ENCODE measurements around the gene MED13L. TPM values are rescaled to one million over a fixed set of nuclear protein-coding genes. Genes with fewer than 3 reads are reported as not detected.

Gene MED13L
- total RNA-seq, 6 experiments from 2014 or later: 29.0 to 52.0 (median 38.1) TPM

DNA sequence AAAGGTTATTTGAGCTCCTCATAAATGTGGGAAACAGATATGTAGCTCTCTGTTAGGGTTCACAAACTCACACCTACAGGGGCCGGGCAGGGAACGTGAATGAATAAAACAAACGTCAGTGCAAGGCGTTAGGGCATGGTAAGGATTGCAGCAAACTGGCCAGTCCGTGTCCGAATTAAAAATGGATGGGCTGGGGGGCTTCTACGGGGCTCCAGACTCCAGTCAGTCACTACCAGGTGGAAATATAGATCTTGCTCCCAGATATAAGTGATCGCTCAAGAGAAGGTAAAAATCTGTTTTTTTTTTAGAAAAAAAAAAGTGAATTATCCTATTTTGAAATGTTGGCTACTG lies 333.1 kb downstream of the MED13L start:
- Histone ChIP-seq H3K36me3 (no peaks in the 10 kb centered on the region), H3K27ac (peak overlapping the region in 1 of 3 donors; percentile 90), H3K4me3 (no peak overlapping the region), H3K4me1 (peaks cover 0 to 32% (median 3%) of the 10 kb centered on the region in 4 donors), H3K9me3 (no peaks in the 10 kb centered on the region), H3K27me3 (no peaks in the 10 kb centered on the region)
- intact Hi-C loops (cut with DNase I): no loop called here
- TF ChIP-seq POLR2A (IDR thresholded peaks at IDR 0.05): no peak
- TF ChIP-seq, protein P1, sequence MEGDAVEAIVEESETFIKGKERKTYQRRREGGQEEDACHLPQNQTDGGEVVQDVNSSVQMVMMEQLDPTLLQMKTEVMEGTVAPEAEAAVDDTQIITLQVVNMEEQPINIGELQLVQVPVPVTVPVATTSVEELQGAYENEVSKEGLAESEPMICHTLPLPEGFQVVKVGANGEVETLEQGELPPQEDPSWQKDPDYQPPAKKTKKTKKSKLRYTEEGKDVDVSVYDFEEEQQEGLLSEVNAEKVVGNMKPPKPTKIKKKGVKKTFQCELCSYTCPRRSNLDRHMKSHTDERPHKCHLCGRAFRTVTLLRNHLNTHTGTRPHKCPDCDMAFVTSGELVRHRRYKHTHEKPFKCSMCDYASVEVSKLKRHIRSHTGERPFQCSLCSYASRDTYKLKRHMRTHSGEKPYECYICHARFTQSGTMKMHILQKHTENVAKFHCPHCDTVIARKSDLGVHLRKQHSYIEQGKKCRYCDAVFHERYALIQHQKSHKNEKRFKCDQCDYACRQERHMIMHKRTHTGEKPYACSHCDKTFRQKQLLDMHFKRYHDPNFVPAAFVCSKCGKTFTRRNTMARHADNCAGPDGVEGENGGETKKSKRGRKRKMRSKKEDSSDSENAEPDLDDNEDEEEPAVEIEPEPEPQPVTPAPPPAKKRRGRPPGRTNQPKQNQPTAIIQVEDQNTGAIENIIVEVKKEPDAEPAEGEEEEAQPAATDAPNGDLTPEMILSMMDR (IDR thresholded peaks at IDR 0.05): no peak
- WGBS (ENCODE audit: insufficient coverage, low coverage, low lambda C conversion rate, missing lambda C conversion rate): 94% methylated on average over 8 of the region's 8 CpGs
- DNase-seq (no peak), ATAC-seq (no peak)

DNA sequence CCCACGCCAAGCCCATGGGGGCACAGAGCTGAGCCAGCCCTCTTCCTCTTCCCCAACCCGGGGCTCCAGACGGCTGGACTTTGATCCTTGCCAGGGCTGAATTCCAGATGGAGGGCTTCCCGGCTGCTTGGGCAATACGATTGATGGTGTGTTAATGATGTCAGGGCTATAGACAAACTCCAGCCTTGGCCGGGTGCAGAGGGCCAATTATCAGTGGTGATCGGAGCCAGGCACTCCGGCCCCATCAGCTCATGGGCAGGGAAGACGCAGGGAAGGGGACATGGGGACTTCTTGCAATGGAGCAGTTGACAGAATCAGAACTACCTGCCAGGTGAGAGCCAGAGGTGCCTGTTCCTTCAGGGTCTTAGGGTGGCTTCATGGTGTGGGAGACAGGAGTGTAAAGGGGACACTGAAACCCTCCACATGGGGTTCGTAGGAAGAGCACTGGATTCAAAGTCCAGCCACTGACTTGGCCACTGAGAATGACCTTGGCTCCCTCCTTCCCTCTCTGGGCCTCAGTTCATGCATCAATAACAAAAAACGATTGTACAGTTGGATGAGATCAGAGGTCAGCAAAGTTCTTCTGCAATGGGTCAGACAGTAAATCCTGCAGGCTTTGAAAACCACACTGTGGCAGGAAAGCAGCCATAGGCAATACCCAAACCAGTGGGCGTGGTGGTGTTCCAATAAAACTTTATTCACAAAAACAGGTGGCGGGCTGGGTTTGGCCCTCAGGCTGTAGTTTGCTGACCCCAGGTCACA lies 333.7 kb downstream of the MED13L start:
- Histone ChIP-seq H3K4me1 (peaks cover 0 to 32% (median 3%) of the 10 kb centered on the region in 4 donors), H3K9me3 (no peaks in the 10 kb centered on the region), H3K27ac (peak overlapping the region in 1 of 3 donors; percentile 90), H3K27me3 (no peaks in the 10 kb centered on the region), H3K36me3 (no peaks in the 10 kb centered on the region), H3K4me3 (no peak overlapping the region)
- ATAC-seq (peak; percentile 82 to 88 (median 85)), DNase-seq (peak; percentile 81 to 90 (median 89))
- 42% methylated on average over 9 of the region's 13 CpGs for WGBS (ENCODE audit: insufficient coverage, low coverage, low lambda C conversion rate, missing lambda C conversion rate)
- TF ChIP-seq, protein P1 (IDR thresholded peaks at IDR 0.05): no peak
- TF ChIP-seq POLR2A (IDR thresholded peaks at IDR 0.05): no peak
- intact Hi-C loops (cut with DNase I): no loop called here

DNA sequence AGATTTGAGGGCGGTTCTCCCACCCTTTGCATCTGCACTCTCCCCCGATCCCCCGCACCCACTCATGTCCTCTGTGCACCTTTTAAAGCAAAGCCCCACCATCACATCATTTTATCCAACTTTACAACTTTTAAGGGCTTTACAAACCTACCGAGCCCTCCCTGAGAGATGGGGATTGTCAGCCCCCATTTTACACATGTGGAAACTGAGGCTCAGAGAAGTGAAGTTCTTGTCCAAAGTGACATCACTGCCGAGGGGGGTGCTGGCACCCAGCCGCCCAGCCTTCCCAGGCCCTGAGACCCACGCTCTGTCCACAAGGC lies 334.2 kb downstream of the MED13L start:
- intact Hi-C loops (cut with DNase I): no loop called here
- Histone ChIP-seq H3K27me3 (no peaks in the 10 kb centered on the region), H3K36me3 (no peaks in the 10 kb centered on the region), H3K9me3 (no peaks in the 10 kb centered on the region), H3K27ac (peak overlapping the region in 1 of 3 donors; percentile 90), H3K4me3 (no peak overlapping the region), H3K4me1 (peaks cover 0 to 32% (median 3%) of the 10 kb centered on the region in 4 donors)
- no peak for TF ChIP-seq POLR2A (IDR thresholded peaks at IDR 0.05)
- TF ChIP-seq, protein P1 (IDR thresholded peaks at IDR 0.05): no peak
- ATAC-seq: no peak
- no peak for DNase-seq
- WGBS (ENCODE audit: insufficient coverage, low coverage, low lambda C conversion rate, missing lambda C conversion rate): 85% methylated on average over 4 of the region's 7 CpGs

DNA sequence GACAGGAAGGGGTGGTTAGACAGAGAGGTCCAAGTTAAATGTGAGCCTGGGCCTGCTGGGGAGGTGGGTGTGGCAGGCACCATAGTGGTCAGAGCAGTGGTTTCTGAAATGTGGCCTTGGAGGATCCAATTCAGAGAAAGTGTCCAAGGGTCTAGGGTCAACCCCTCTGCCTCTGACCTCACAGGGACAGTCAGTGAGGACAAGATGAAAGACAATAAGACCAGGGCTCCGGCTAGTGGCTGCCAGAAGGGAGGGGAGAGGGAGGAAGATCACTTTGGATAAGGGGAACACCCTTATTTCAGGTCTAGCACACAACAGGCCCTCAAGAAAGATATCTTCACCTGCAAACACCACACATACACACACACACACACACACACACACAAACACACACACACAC lies 335.1 kb downstream of the MED13L start:
- Histone ChIP-seq H3K9me3 (no peaks in the 10 kb centered on the region), H3K36me3 (no peaks in the 10 kb centered on the region), H3K27ac (no peak overlapping the region), H3K4me1 (peaks cover 0 to 32% (median 3%) of the 10 kb centered on the region in 4 donors), H3K27me3 (no peaks in the 10 kb centered on the region), H3K4me3 (no peak overlapping the region)
- TF ChIP-seq, protein P1 (IDR thresholded peaks at IDR 0.05): no peak
- TF ChIP-seq POLR2A (IDR thresholded peaks at IDR 0.05): no peak
- DNase-seq (no peak), ATAC-seq (no peak)
- intact Hi-C loops (cut with DNase I): no loop called here
- 83% methylated on average over 1 of the region's 1 CpG for WGBS (ENCODE audit: insufficient coverage, low coverage, low lambda C conversion rate, missing lambda C conversion rate)
